ENCODE measurements around the gene RSU1.

The RSU1 gene

GRCh38 chr10:16794005-16794404 lies 23.2 kb downstream of the RSU1 start:
- DNase-seq (ENCODE audit: low read depth) = no peak
- in situ Hi-C loops (cut with HindIII; ENCODE audit: low sequenced_read_pairs) = no loop called here
- H3K4me3 ChIP-seq (ENCODE audit: low read depth, low read length) = no peak overlapping the region
- TF ChIP-seq CTCF (IDR thresholded peaks at IDR 0.05; ENCODE audit: low read depth, low read length, missing control alignments) = no peak

GRCh38 chr10:16792675-16793074 lies 24.5 kb downstream of the RSU1 start:
- DNase-seq (ENCODE audit: low read depth) = peak; percentile 78
- in situ Hi-C loops (cut with HindIII; ENCODE audit: low sequenced_read_pairs) = no loop called here
- no peak overlapping the region for H3K4me3 ChIP-seq (ENCODE audit: low read depth, low read length)
- no peak for TF ChIP-seq CTCF (IDR thresholded peaks at IDR 0.05; ENCODE audit: low read depth, low read length, missing control alignments)

GRCh38 chr10:16789765-16790164 lies 27.5 kb downstream of the RSU1 start:
- DNase-seq (ENCODE audit: low read depth) = no peak
- H3K4me3 ChIP-seq (ENCODE audit: low read depth, low read length) = no peak overlapping the region
- in situ Hi-C loops (cut with HindIII; ENCODE audit: low sequenced_read_pairs) = no loop called here
- TF ChIP-seq CTCF (IDR thresholded peaks at IDR 0.05; ENCODE audit: low read depth, low read length, missing control alignments) = no peak

GRCh38 chr10:16789261-16789660 lies 28.0 kb downstream of the RSU1 start:
- no peak for TF ChIP-seq CTCF (IDR thresholded peaks at IDR 0.05; ENCODE audit: low read depth, low read length, missing control alignments)
- in situ Hi-C loops (cut with HindIII; ENCODE audit: low sequenced_read_pairs) = no loop called here
- no peak overlapping the region for H3K4me3 ChIP-seq (ENCODE audit: low read depth, low read length)
- DNase-seq (ENCODE audit: low read depth) = no peak

- no peak overlapping the region for H3K4me3 ChIP-seq (ENCODE audit: low read depth, low read length)
- TF ChIP-seq CTCF (IDR thresholded peaks at IDR 0.05; ENCODE audit: low read depth, low read length, missing control alignments) = no peak
- no peak for DNase-seq (ENCODE audit: low read depth)
- in situ Hi-C loops (cut with HindIII; ENCODE audit: low sequenced_read_pairs) = no loop called here
Observed at GRCh38 chr10:16788778-16789177, 28.4 kb downstream of the RSU1 start.

GRCh38 chr10:16788125-16788524 lies 29.1 kb downstream of the RSU1 start:
- DNase-seq (ENCODE audit: low read depth) = no peak
- in situ Hi-C loops (cut with HindIII; ENCODE audit: low sequenced_read_pairs) = no loop called here
- no peak for TF ChIP-seq CTCF (IDR thresholded peaks at IDR 0.05; ENCODE audit: low read depth, low read length, missing control alignments)

GRCh38 chr10:16787361-16787791 lies 29.8 kb downstream of the RSU1 start:
- no peak for DNase-seq (ENCODE audit: low read depth)
- no peak overlapping the region for H3K4me3 ChIP-seq (ENCODE audit: low read depth, low read length)
- in situ Hi-C loops (cut with HindIII; ENCODE audit: low sequenced_read_pairs) = no loop called here
- TF ChIP-seq CTCF (IDR thresholded peaks at IDR 0.05; ENCODE audit: low read depth, low read length, missing control alignments) = no peak

More at GRCh38 chr10:16788125-16788524, 29.1 kb downstream of the RSU1 start:
- no peak overlapping the region for H3K4me3 ChIP-seq (ENCODE audit: low read depth, low read length)

All from astrocyte of the cerebellum (primary cell).